Nephron (organoid): ENCODE measurements around the gene TRAP1.

ENCODE experiments used
- H3K27ac Mint-ChIP-seq, 3 experiments: 2 replicates each; pipeline ENCODE4 v1.8.0; 2020; ENCODE audit warnings: mixed read lengths in 3 of 3, mild to moderate bottlenecking in 2 of 3, moderate library complexity in 1 of 3
- H3K27me3 Mint-ChIP-seq: 2 replicates; pipeline ENCODE4 v1.8.0; 2021; ENCODE audit warnings: low read depth, mild to moderate bottlenecking, moderate library complexity, mixed read lengths
- H3K36me3 Mint-ChIP-seq: 2 replicates; pipeline ENCODE4 v1.8.0; 2020; ENCODE audit warnings: low read depth, mixed read lengths
- H3K4me1 Mint-ChIP-seq: 2 replicates; pipeline ENCODE4 v1.8.0; 2020; ENCODE audit warnings: mixed read lengths
- H3K4me3 Mint-ChIP-seq, 3 experiments: 2 replicates each; pipeline ENCODE4 v1.8.0; 2020; ENCODE audit warnings: mild to moderate bottlenecking in 3 of 3, mixed read lengths in 3 of 3, moderate library complexity in 2 of 3
- H3K9me3 Mint-ChIP-seq: 2 replicates; pipeline ENCODE4 v1.8.0; 2020; ENCODE audit warnings: mixed read lengths
- TF ChIP-seq, protein P1 (sequence below), 3 experiments: fragments of 200-600 bp; sonication (generic); IDR thresholded peaks; one replicate each; pipeline ENCODE4 v1.5.0; 2021; ENCODE audit warnings: antibody characterized with exemption in 3 of 3; ENCODE audit not compliant: unreplicated experiment in 3 of 3

The TRAP1 gene

DNA sequence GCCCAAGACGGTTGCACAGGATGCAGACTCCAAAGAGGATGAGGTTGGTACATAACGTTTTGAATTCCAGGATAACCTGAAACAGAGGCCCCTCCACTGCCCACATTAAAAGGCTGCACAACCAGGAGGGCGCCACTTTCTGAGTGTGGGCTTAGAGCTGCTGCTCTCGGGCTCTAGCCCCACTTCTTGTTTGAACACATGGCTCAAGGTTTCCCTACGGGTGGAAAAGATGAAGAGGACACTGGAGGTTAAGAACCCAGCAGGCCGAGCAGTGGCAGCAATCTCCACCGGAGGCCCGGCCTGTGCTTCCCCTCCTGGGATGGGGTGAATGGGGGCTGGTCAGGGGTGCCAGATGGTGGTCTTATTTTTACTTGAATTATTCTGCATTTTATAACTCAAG lies 8.0 kb upstream of the TRAP1 start:
- TF ChIP-seq, protein P1, sequence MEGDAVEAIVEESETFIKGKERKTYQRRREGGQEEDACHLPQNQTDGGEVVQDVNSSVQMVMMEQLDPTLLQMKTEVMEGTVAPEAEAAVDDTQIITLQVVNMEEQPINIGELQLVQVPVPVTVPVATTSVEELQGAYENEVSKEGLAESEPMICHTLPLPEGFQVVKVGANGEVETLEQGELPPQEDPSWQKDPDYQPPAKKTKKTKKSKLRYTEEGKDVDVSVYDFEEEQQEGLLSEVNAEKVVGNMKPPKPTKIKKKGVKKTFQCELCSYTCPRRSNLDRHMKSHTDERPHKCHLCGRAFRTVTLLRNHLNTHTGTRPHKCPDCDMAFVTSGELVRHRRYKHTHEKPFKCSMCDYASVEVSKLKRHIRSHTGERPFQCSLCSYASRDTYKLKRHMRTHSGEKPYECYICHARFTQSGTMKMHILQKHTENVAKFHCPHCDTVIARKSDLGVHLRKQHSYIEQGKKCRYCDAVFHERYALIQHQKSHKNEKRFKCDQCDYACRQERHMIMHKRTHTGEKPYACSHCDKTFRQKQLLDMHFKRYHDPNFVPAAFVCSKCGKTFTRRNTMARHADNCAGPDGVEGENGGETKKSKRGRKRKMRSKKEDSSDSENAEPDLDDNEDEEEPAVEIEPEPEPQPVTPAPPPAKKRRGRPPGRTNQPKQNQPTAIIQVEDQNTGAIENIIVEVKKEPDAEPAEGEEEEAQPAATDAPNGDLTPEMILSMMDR (IDR thresholded peaks at IDR 0.05; ENCODE audit: unreplicated experiment in 3 of 3) = no peak
- Mint-ChIP-seq H3K9me3 (no peaks in the 10 kb centered on the region), H3K36me3 (peaks cover 25% of the 10 kb centered on the region), H3K27ac (peak overlapping the region in 1 of 3 experiments; percentile 56), H3K27me3 (no peaks in the 10 kb centered on the region), H3K4me3 (no peak overlapping the region), H3K4me1 (no peaks in the 10 kb centered on the region)

DNA sequence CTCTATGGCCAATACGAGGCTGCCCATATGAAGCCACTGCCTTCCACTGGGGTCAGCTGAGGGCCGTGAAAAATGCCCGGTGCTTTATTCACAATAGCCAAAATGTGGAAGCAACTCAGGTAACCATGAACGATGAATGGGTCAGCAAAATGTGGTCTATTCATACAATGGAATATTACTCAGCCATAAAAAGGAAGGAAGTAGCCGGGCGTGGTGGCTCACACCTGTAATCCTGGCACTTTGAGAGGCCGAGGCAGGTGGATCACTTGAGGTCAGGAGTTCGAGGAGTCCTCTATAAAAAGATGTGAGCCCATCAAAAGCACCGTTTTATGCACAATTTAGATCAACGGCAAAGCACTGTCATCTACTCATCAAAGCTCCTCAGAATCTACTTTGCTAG lies 5.2 kb upstream of the TRAP1 start:
- H3K36me3 Mint-ChIP-seq = peaks cover 10% of the 10 kb centered on the region
- TF ChIP-seq, protein P1 (IDR thresholded peaks at IDR 0.05; ENCODE audit: unreplicated experiment in 3 of 3) = no peak
- H3K27ac Mint-ChIP-seq = no peak overlapping the region

DNA sequence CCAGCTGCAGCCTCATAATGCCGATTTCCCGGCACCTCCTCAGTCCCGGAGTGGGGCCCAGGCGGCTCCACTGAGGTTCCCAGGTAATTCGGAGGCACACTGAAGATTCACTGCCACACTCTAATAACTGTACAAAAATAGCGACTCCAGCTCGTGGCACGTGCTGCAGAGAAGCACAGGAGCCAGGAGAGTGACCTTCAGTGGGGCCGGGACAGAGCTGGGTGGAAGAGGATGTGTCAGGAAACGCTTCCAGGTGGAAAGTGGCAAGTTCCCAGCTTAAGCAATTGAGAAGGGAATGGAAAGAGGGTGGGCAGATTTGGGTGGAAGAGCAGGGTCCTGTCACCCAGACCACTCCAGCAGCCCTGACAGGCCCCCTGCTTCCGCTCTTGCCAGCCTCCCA lies 3.1 kb upstream of the TRAP1 start:
- peaks cover 12% of the 10 kb centered on the region for H3K4me1 Mint-ChIP-seq
- no peaks in the 10 kb centered on the region for H3K27me3 Mint-ChIP-seq
- H3K4me3 Mint-ChIP-seq = peak overlapping the region in 2 of 3 experiments; percentile 64 to 80
- TF ChIP-seq, protein P1 (IDR thresholded peaks at IDR 0.05; ENCODE audit: unreplicated experiment in 3 of 3) = no peak
- H3K27ac Mint-ChIP-seq = no peak overlapping the region
- no peaks in the 10 kb centered on the region for H3K9me3 Mint-ChIP-seq
- H3K36me3 Mint-ChIP-seq = no peaks in the 10 kb centered on the region

More for the DNA sequence above, 5.2 kb upstream of the TRAP1 start:
- Mint-ChIP-seq H3K4me3 (no peak overlapping the region), H3K9me3 (no peaks in the 10 kb centered on the region), H3K4me1 (peaks cover 6% of the 10 kb centered on the region), H3K27me3 (no peaks in the 10 kb centered on the region)

DNA sequence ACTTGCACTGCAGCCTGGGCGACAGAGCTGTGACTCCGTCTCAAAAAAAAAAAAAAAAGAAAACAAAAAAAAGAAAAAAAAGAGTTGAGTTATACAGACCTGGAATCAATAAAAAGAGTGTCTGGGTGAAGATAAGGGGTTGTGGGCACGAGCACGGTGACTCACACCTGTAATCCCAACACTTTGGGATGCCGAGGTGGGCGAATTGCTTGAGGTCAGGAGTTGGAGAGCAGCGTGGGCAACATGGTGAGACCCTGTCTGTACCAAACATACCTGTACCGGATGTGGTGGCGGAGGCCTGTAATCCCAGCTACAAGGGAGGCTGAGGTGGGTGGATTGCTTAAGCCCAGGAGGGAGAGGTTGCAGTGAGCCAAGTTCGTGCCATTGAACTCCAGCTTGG lies 1.3 kb upstream of the TRAP1 start:
- H3K36me3 Mint-ChIP-seq = peaks cover 11% of the 10 kb centered on the region
- TF ChIP-seq, protein P1 (IDR thresholded peaks at IDR 0.05; ENCODE audit: unreplicated experiment in 3 of 3) = no peak
- peak overlapping the region; percentile 77 to 85 (median 81) for H3K4me3 Mint-ChIP-seq
- H3K4me1 Mint-ChIP-seq = peaks cover 16% of the 10 kb centered on the region
- no peaks in the 10 kb centered on the region for H3K9me3 Mint-ChIP-seq
- peak overlapping the region in 1 of 3 experiments; percentile 32 for H3K27ac Mint-ChIP-seq
- H3K27me3 Mint-ChIP-seq = no peaks in the 10 kb centered on the region

DNA sequence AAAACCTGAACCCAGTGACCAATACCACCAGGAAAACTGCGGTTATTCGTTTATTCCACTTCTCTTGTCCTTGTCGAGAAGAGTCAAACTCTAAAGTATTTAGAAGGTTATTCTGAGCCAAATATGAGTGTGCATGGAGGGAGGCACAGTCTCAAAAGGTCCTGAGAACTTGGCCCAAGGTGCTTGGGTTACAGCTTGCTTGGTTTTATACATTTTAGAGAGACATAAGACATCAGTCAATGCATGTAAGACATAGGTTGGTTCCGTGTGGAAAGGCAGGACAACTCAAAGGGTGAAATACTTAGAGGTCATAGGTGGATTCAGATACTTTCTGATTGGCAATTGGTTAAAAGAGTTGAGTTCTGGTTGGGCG lies 681 bp upstream of the TRAP1 start:
- Mint-ChIP-seq H3K4me1 (peaks cover 16% of the 10 kb centered on the region), H3K9me3 (no peaks in the 10 kb centered on the region), H3K27ac (peak overlapping the region; percentile 79 to 91 (median 85)), H3K4me3 (peak overlapping the region; percentile 85 to 91 (median 90)), H3K36me3 (peaks cover 17% of the 10 kb centered on the region), H3K27me3 (no peaks in the 10 kb centered on the region)
- TF ChIP-seq, protein P1 (IDR thresholded peaks at IDR 0.05; ENCODE audit: unreplicated experiment in 3 of 3) = no peak

DNA sequence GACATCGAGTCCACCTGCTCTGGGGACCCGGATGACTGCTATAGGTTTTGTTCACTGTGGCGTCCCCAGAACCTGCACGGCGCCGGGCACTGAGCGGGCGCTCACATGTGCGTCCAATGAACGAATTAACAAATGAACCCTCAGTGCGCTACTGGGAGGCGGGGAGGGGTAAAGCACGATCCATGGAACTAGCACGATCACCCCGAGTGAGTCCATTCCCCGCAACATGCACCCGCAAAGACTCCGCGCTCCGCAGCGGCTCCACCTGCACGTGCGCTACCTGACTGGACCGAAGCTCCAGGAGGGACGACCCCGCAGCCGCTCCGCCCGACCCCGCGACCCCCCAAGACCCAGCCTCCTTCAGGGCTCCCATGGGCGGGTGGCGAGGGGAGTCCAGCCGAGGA lies 491 bp downstream of the TRAP1 start:
- TF ChIP-seq, protein P1 (IDR thresholded peaks at IDR 0.05; ENCODE audit: unreplicated experiment in 3 of 3) = no peak
- H3K36me3 Mint-ChIP-seq = peaks cover 19% of the 10 kb centered on the region
- H3K4me1 Mint-ChIP-seq = peaks cover 16% of the 10 kb centered on the region
- no peaks in the 10 kb centered on the region for H3K9me3 Mint-ChIP-seq
- H3K27me3 Mint-ChIP-seq = no peaks in the 10 kb centered on the region
- H3K27ac Mint-ChIP-seq = peak overlapping the region; percentile 30 to 44 (median 44)
- H3K4me3 Mint-ChIP-seq = peak overlapping the region; percentile 85 to 89 (median 86)
